ENCODE data around the gene FAM53A. TPM values are rescaled to one million over a fixed set of nuclear protein-coding genes. Genes with fewer than 3 reads are reported as not detected.
"Not testable (repeated sequence)": the region's sequence is repeated elsewhere in the genome, so short reads cannot be mapped to it uniquely, and the experiment has no call there.

FAM53A gene
- total and polyA plus RNA-seq, 12 donors, result 0.44 to 6.2 (median 1.4) TPM

DNA sequence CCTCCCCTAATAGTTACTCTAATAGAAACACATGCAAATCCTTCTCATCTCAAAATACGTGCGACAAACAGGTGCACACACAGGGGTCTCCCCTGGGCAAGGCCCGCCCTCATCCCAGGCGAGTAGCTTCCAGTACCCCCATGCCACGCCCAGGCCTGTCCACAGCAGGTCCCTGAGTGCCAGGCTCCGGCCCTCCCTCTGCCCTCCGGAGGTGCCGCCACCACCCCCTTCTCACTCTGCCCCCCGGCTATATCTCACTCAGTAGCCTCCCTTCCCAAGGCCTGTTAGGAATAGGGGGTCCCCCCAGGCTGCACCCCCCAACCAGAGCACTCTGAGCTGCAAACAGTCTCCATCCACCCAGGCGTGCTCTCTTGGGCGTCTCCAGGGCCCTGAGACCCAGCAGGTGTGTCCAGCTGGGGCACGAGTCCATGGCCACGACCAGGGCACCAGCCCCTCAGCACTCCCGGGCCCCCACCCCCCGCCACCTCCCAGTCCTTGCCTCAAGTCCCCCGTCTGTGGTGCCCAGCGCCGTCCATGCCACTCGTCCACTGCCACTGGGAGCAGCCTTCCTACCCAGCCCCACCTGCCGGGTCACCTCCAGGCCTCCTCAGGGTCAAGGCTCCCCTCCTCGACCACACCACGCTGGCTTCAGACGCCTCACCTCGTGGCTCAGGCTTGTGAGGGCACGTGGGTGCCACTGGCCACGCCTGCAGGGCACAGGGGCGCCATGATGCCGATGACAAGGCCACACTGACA, 41.7 kb downstream of the FAM53A start:
- Histone ChIP-seq H3K4me1 (replicated peaks in 1 of 2) (no peaks in the 10 kb centered on the region), H3K36me3 (replicated peaks in 1 of 2) (no peaks in the 10 kb centered on the region), H3K4me3 (no peak overlapping the region), H3K9me3 (replicated peaks in 1 of 3) (no peaks in the 10 kb centered on the region), H3K27ac (no peak overlapping the region), H3K27me3 (no peaks in the 10 kb centered on the region)
- WGBS, 4 donors, result 90 to 99% (median 93%) methylated on average over 17 to 28 of the region's 28 CpGs
- DNase-seq, result no peak
- intact Hi-C loops (cut with DNase I), result no loop called here
- no peak for TF ChIP-seq POLR2A (IDR thresholded peaks at IDR 0.05)
- TF ChIP-seq, protein P1, sequence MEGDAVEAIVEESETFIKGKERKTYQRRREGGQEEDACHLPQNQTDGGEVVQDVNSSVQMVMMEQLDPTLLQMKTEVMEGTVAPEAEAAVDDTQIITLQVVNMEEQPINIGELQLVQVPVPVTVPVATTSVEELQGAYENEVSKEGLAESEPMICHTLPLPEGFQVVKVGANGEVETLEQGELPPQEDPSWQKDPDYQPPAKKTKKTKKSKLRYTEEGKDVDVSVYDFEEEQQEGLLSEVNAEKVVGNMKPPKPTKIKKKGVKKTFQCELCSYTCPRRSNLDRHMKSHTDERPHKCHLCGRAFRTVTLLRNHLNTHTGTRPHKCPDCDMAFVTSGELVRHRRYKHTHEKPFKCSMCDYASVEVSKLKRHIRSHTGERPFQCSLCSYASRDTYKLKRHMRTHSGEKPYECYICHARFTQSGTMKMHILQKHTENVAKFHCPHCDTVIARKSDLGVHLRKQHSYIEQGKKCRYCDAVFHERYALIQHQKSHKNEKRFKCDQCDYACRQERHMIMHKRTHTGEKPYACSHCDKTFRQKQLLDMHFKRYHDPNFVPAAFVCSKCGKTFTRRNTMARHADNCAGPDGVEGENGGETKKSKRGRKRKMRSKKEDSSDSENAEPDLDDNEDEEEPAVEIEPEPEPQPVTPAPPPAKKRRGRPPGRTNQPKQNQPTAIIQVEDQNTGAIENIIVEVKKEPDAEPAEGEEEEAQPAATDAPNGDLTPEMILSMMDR (IDR thresholded peaks at IDR 0.05), result no peak

DNA sequence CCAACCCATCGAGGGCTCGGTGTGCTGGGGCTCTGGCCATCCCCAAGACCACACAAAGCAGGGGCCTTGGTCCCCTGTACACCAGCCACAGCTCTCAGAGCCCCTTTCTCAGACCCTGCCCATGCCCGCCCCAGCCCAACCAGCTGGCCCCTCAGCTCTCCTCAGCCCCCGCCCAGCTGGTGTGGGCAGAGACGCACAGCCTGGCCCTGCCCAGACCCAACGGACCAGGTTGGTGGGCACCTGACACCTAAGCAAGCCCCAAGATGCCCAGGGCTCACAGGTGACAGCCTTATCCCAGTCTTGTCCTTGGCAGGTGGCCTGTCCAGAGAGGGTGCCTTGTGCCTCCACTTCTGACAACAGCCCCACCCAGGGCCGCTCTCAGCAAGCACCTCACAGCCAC, 42.4 kb downstream of the FAM53A start:
- no peaks in the 10 kb centered on the region for H3K9me3 ChIP-seq (replicated peaks in 1 of 3)
- intact Hi-C loops (cut with DNase I), result no loop called here
- no peaks in the 10 kb centered on the region for H3K27me3 ChIP-seq
- no peaks in the 10 kb centered on the region for H3K36me3 ChIP-seq (replicated peaks in 1 of 2)
- WGBS, 4 donors, result 95 to 98% (median 96%) methylated on average over 4 to 7 of the region's 7 CpGs
- H3K4me3 ChIP-seq, result no peak overlapping the region
- no peak for TF ChIP-seq POLR2A (IDR thresholded peaks at IDR 0.05)
- TF ChIP-seq, protein P1 (IDR thresholded peaks at IDR 0.05), result no peak
- H3K27ac ChIP-seq, result no peak overlapping the region
- H3K4me1 ChIP-seq (replicated peaks in 1 of 2), result no peaks in the 10 kb centered on the region
- no peak for DNase-seq

DNA sequence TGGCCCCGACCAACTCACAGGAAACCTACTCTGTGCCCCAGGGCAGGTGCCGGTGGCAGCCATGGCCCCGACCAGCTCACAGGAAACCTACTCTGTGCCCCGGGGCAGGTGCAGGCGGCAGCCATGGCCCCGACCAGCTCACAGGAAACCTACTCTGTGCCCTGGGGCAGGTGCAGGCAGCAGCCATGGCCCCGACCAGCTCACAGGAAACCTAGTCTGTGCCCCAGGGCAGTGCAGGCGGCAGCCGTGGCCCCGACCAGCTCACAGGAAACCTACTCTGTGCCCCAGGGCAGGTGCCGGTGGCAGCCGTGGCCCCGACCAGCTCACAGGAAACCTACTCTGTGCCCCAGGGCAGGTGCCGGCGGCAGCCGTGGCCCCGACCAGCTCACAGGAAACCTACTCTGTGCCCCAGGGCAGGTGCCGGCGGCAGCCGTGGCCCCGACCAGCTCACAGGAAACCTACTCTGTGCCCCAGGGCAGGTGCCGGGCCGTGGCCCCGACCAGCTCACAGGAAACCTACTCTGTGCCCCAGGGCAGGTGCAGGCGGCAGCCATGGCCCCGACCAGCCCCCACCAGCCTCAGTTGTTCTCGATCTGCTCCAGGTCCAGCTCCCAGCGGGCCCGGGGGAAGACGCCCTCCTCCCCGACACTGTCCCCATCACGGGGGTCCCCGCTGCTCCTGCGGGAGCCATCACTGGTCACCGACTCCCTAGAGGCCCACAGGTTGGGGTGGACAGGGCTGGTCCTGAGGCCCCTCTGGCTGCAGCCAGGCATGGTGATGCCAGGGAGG, 43.2 kb downstream of the FAM53A start:
- H3K36me3 ChIP-seq (replicated peaks in 1 of 2); H3K9me3 ChIP-seq (replicated peaks in 1 of 3); H3K27ac ChIP-seq; intact Hi-C loops (cut with DNase I); H3K4me3 ChIP-seq; H3K4me1 ChIP-seq (replicated peaks in 1 of 2); H3K27me3 ChIP-seq; DNase-seq: not testable (repeated sequence)
- 79 to 96% (median 93%) methylated on average over 8 to 35 of the region's 35 CpGs for WGBS, 4 donors

DNA sequence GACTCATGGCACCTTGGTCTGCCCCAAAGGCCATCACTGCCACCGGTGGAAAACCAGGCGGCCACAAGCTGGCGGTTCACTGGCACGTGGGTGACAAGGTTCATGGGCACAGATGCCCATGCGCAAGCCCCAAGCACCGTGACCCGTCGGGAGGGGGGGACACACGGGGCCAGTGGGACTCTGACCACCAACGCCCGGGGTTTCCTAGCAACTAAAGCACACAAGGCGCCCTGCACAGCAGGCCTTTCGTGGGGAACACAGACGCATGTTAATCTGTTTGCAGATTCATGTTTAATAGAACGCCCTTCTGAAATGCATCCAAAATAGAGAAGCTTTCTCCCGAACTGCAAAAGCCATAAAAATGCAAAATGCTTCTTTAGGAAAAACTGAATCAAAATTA, 43.9 kb downstream of the FAM53A start:
- H3K27me3 ChIP-seq, result no peaks in the 10 kb centered on the region
- TF ChIP-seq, protein P1 (IDR thresholded peaks at IDR 0.05), result no peak
- no peak for TF ChIP-seq POLR2A (IDR thresholded peaks at IDR 0.05)
- no peak overlapping the region for H3K27ac ChIP-seq
- no peaks in the 10 kb centered on the region for H3K36me3 ChIP-seq (replicated peaks in 1 of 2)
- no peaks in the 10 kb centered on the region for H3K4me1 ChIP-seq (replicated peaks in 1 of 2)
- H3K4me3 ChIP-seq, result no peak overlapping the region
- no peak for DNase-seq
- H3K9me3 ChIP-seq (replicated peaks in 1 of 3), result no peaks in the 10 kb centered on the region
- 82 to 93% (median 87%) methylated on average over 14 to 16 of the region's 16 CpGs for WGBS, 4 donors
- intact Hi-C loops (cut with DNase I), result no loop called here
